ENCODE data around the gene MTG1. TPM values are rescaled to one million over a fixed set of nuclear protein-coding genes. Genes with fewer than 3 reads are reported as not detected.
"Not testable (repeated sequence)": the region's sequence is repeated elsewhere in the genome, so short reads cannot be mapped to it uniquely, and the experiment has no call there.

Gene MTG1
- total and polyA plus RNA-seq, 3 donors from 2014 or later = 72.9 to 84.8 (median 76.1) TPM

GRCh38 chr10:133432789-133433188 lies 38.8 kb downstream of the MTG1 start:
- H3K4me3 ChIP-seq; H3K27ac ChIP-seq; H3K27me3 ChIP-seq; H3K4me1 ChIP-seq; intact Hi-C loops (cut with DNase I; ENCODE audit: low total_unique reads); H3K9me3 ChIP-seq; DNase-seq; H3K36me3 ChIP-seq (ENCODE audit: low read depth, missing control alignments): not testable (repeated sequence)
- 60% methylated on average over 5 of the region's 25 CpGs; no CpG with 5 or more reads in 1 of the 2 donors for WGBS, 2 donors

- H3K4me3 ChIP-seq = no peak overlapping the region
- peaks cover 2% of the 10 kb centered on the region for H3K4me1 ChIP-seq
- no peaks in the 10 kb centered on the region for H3K36me3 ChIP-seq (ENCODE audit: low read depth, missing control alignments)
- 84 to 92% methylated on average over 10 to 11 of the region's 11 CpGs for WGBS, 2 donors
- H3K27ac ChIP-seq = no peak overlapping the region
- no peak for DNase-seq
- no peaks in the 10 kb centered on the region for H3K9me3 ChIP-seq
- intact Hi-C loops (cut with DNase I; ENCODE audit: low total_unique reads) = no loop called here
- no peak for TF ChIP-seq POLR2A (IDR thresholded peaks at IDR 0.05)
- no peak for TF ChIP-seq CTCF (IDR thresholded peaks at IDR 0.05)
- no peaks in the 10 kb centered on the region for H3K27me3 ChIP-seq
Observed at GRCh38 chr10:133438711-133439273, 44.8 kb downstream of the MTG1 start.

- Histone ChIP-seq H3K9me3 (no peaks in the 10 kb centered on the region), H3K4me1 (peaks cover 2% of the 10 kb centered on the region), H3K27me3 (no peaks in the 10 kb centered on the region), H3K36me3 (ENCODE audit: low read depth, missing control alignments) (no peaks in the 10 kb centered on the region), H3K4me3 (no peak overlapping the region), H3K27ac (no peak overlapping the region)
- 94 to 95% methylated on average over 14 to 25 of the region's 25 CpGs for WGBS, 2 donors
- intact Hi-C loops (cut with DNase I; ENCODE audit: low total_unique reads) = no loop called here
- no peak for DNase-seq
- no peak for TF ChIP-seq CTCF (IDR thresholded peaks at IDR 0.05)
- TF ChIP-seq POLR2A (IDR thresholded peaks at IDR 0.05) = no peak
Observed at GRCh38 chr10:133439517-133440461, 45.8 kb downstream of the MTG1 start.

GRCh38 chr10:133440633-133441285 lies 46.8 kb downstream of the MTG1 start:
- H3K27ac ChIP-seq = no peak overlapping the region
- TF ChIP-seq POLR2A (IDR thresholded peaks at IDR 0.05) (no peak), CTCF (IDR thresholded peaks at IDR 0.05) (no peak)
- 94% methylated on average over 18 of the region's 18 CpGs; no CpG with 5 or more reads in 1 of the 2 donors for WGBS, 2 donors
- no peaks in the 10 kb centered on the region for H3K9me3 ChIP-seq
- no peaks in the 10 kb centered on the region for H3K27me3 ChIP-seq
- no peaks in the 10 kb centered on the region for H3K36me3 ChIP-seq (ENCODE audit: low read depth, missing control alignments)
- intact Hi-C loops (cut with DNase I; ENCODE audit: low total_unique reads) = no loop called here
- no peak overlapping the region for H3K4me3 ChIP-seq
- no peak for DNase-seq
- peaks cover 2% of the 10 kb centered on the region for H3K4me1 ChIP-seq

GRCh38 chr10:133441356-133441755 lies 47.4 kb downstream of the MTG1 start:
- H3K4me1 ChIP-seq; H3K36me3 ChIP-seq (ENCODE audit: low read depth, missing control alignments); H3K4me3 ChIP-seq; DNase-seq; intact Hi-C loops (cut with DNase I; ENCODE audit: low total_unique reads); H3K27me3 ChIP-seq; H3K27ac ChIP-seq; H3K9me3 ChIP-seq: not testable (repeated sequence)
- 84 to 96% methylated on average over 9 to 21 of the region's 21 CpGs for WGBS, 2 donors
